ENCODE results near the gene DRD3.

GRCh38 chr3:114127517-114127916 is 51.3 kb downstream of the DRD3 start:
- TF ChIP-seq POLR2AphosphoS5 (IDR thresholded peaks at IDR 0.05; ENCODE audit: low read depth, low read length), result no peak
- no peak for TF ChIP-seq TAF1 (IDR thresholded peaks at IDR 0.05; ENCODE audit: low read depth, low read length)
